Hepatocyte (in vitro differentiated cells): Measurements from ENCODE around the gene LIN54.

ENCODE experiments used
- CTCF ChIP-seq: fragments of 200-600 bp; sonication (generic); IDR thresholded peaks from 2 replicates; pipeline ENCODE4 v1.5.1; 2016; ENCODE audit warnings: antibody characterized with exemption, mild to moderate bottlenecking; ENCODE audit not compliant: poor library complexity
- EZH2 ChIP-seq: fragments of 200-600 bp; sonication (generic); IDR thresholded peaks from 2 replicates; pipeline ENCODE4 v1.6.1; 2016; ENCODE audit warnings: antibody characterized with exemption, mild to moderate bottlenecking, borderline replicate concordance
- EZH2phosphoT487 ChIP-seq: fragments of 200-600 bp; sonication (generic); IDR thresholded peaks from one replicate; pipeline ENCODE4 v1.6.1; 2018; ENCODE audit warnings: antibody characterized with exemption, mild to moderate bottlenecking, low read depth, moderate library complexity; ENCODE audit not compliant: unreplicated experiment, severe bottlenecking

DNA sequence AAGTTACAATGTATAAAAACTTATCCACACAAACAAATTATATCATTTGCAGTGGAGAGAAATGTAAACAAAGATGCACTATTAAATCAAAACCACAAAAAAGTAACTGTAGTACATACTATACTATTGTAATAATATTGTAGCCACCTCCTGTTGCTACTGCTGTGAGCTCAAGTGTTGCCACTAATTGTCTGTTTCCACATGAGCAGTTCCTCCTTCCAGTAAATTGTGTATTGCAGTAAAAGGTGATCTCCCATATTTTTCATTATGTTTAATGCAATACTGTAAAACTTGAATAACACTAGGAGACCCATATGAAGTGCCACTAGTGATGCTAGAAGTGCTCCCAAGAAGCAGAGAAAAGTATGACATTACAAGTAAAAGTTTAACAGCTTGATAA, 11.7 kb downstream of the LIN54 start:
- TF ChIP-seq EZH2phosphoT487 (no peak), CTCF (no peak), EZH2 (no peak)
